ENCODE measurements around the gene RNF166. TPM values are rescaled to one million over a fixed set of nuclear protein-coding genes. Genes with fewer than 3 reads are reported as not detected.

RNF166 gene
- total RNA-seq, 2 donors from 2014 or later = 29.1 to 49.4 TPM

DNA sequence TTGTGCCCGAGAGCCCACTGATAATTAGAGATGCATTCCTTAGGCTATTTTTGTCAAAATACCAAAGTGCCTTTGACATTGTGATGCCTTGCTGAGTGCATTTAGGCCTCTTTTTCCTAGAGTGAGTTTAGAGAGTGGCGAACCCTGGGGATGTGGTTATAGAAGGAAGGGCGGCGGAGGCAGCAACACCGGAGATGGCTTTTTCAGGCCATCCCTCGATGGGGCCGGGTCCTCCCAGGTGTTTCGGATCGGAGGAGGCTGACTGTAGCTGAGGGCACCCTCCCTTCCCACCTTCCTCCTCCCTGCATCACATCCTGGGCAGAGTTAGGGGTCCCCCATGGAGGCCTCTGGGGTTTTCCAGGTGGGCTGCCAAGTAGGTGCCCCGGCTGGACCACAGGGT lies 13.3 kb downstream of the RNF166 start:
- H3K4me3 Mint-ChIP-seq = no peak overlapping the region
- no peaks in the 10 kb centered on the region for H3K27me3 Mint-ChIP-seq
- H3K9me3 Mint-ChIP-seq = no peaks in the 10 kb centered on the region
- no peaks in the 10 kb centered on the region for H3K36me3 Mint-ChIP-seq
- ATAC-seq (no peak), DNase-seq (ENCODE audit: low spot score) (no peak)
- H3K27ac Mint-ChIP-seq = no peak overlapping the region
- H3K4me1 Mint-ChIP-seq (ENCODE audit: low read depth in 2 of 2) = peaks cover 4 to 20% of the 10 kb centered on the region in 2 donors

DNA sequence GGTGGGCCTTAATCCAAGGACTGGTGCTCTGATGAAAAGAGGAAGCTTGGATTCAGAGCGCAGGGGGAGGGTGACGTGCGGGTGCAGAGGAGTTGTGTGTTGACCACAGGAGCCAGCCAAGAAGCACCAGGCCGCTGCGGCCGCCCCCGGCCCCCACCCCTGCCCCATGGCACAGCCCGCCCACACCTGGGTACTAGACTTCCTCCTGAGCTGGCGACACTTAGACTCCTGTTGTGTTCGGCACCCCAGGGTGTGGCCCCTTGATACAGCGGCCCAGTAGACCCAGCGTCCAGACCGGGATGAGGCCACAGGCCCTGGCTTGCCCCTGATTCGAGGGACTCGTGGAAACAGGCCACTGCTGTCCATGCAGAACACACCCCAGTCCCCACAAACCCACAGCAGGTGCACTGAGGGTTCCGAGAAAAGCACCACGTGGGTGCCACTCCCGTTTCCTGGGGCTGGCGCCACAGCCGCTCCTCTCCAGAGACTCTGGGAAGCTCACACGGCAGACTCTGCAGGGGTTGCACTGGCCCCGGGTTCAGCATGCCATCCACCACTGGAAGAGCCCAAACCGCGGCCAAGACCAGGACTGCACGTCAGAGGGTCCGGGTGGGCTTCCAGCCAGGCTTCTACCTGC lies 14.2 kb downstream of the RNF166 start:
- Mint-ChIP-seq H3K27ac (no peak overlapping the region), H3K27me3 (no peaks in the 10 kb centered on the region), H3K4me1 (ENCODE audit: low read depth in 2 of 2) (peaks cover 4 to 17% of the 10 kb centered on the region in 2 donors), H3K4me3 (no peak overlapping the region), H3K36me3 (no peaks in the 10 kb centered on the region), H3K9me3 (no peaks in the 10 kb centered on the region)
- ATAC-seq (peak; percentile 24 to 52), DNase-seq (ENCODE audit: low spot score) (no peak)

- peaks cover 4 to 17% of the 10 kb centered on the region in 2 donors for H3K4me1 Mint-ChIP-seq (ENCODE audit: low read depth in 2 of 2)
- no peak for DNase-seq (ENCODE audit: low spot score)
- H3K9me3 Mint-ChIP-seq = no peaks in the 10 kb centered on the region
- no peak for ATAC-seq
- H3K27me3 Mint-ChIP-seq = no peaks in the 10 kb centered on the region
- no peaks in the 10 kb centered on the region for H3K36me3 Mint-ChIP-seq
- no peak overlapping the region for H3K27ac Mint-ChIP-seq
- H3K4me3 Mint-ChIP-seq = peak overlapping the region; percentile 17
Observed at GRCh38 chr16:88691129-88691813, 14.9 kb downstream of the RNF166 start.

- no peaks in the 10 kb centered on the region for H3K9me3 Mint-ChIP-seq
- peaks cover 4 to 17% of the 10 kb centered on the region in 2 donors for H3K4me1 Mint-ChIP-seq (ENCODE audit: low read depth in 2 of 2)
- H3K4me3 Mint-ChIP-seq = peak overlapping the region; percentile 17
- ATAC-seq (no peak), DNase-seq (ENCODE audit: low spot score) (no peak)
- no peaks in the 10 kb centered on the region for H3K36me3 Mint-ChIP-seq
- no peaks in the 10 kb centered on the region for H3K27me3 Mint-ChIP-seq
- no peak overlapping the region for H3K27ac Mint-ChIP-seq
Observed at GRCh38 chr16:88690341-88691128, 15.7 kb downstream of the RNF166 start.

GRCh38 chr16:88688013-88688778 lies 18.0 kb downstream of the RNF166 start:
- ATAC-seq (no peak), DNase-seq (ENCODE audit: low spot score) (no peak)
- Mint-ChIP-seq H3K36me3 (no peaks in the 10 kb centered on the region), H3K4me1 (ENCODE audit: low read depth in 2 of 2) (peaks cover 8 to 23% of the 10 kb centered on the region in 2 donors), H3K9me3 (no peaks in the 10 kb centered on the region), H3K27me3 (no peaks in the 10 kb centered on the region), H3K4me3 (no peak overlapping the region), H3K27ac (no peak overlapping the region)

GRCh38 chr16:88687676-88688012 lies 18.6 kb downstream of the RNF166 start:
- ATAC-seq = no peak
- Mint-ChIP-seq H3K4me3 (no peak overlapping the region), H3K4me1 (ENCODE audit: low read depth in 2 of 2) (peaks cover 8 to 20% of the 10 kb centered on the region in 2 donors), H3K36me3 (no peaks in the 10 kb centered on the region), H3K27ac (no peak overlapping the region), H3K27me3 (no peaks in the 10 kb centered on the region), H3K9me3 (no peaks in the 10 kb centered on the region)
- no peak for DNase-seq (ENCODE audit: low spot score)

- no peak for DNase-seq (ENCODE audit: low spot score)
- H3K36me3 Mint-ChIP-seq = no peaks in the 10 kb centered on the region
- H3K4me1 Mint-ChIP-seq (ENCODE audit: low read depth in 2 of 2) = peaks cover 12 to 22% of the 10 kb centered on the region in 2 donors
- no peaks in the 10 kb centered on the region for H3K27me3 Mint-ChIP-seq
- ATAC-seq = no peak
- no peak overlapping the region for H3K27ac Mint-ChIP-seq
- no peaks in the 10 kb centered on the region for H3K9me3 Mint-ChIP-seq
- no peak overlapping the region for H3K4me3 Mint-ChIP-seq
Observed at GRCh38 chr16:88687254-88687576, 19.0 kb downstream of the RNF166 start.

DNA sequence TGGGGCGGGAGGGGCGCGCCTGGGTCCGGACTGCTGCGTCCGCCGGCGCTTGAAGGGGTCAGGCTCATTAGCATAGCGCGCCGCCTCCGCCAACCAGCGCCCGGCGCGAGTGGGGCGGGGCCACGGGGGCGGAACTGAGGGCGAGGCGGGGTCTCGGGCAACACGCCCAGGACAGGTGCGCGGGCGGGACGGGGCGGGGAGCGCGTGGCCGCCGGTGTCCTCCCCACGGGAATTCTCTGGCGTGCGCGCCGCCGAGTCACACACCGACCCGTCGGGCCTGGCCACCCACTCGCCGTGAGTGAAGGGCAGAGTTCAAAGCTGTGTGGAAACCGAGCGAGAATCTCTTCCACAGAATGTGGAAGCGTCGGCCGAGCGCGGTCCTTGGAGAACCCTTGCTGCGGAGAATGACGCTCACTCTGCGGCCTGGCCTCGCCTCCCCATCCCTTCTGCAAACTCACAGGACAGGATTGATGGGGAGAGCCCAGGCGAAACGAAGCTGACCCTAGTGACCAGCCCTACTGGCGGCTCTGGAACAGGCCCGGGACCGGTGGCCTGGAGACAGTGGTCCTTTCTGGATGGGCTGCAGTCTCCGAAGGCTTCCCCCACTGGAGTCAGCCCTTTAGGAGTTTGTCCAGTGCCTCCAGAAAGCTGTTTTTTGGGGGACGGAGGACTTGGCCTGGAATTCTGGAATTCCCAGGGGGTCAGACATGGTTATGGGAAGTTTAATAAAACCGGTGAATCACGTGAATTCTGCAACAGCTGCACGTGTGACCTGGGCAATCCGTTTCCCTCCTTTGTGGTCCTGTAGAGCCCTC lies 19.6 kb downstream of the RNF166 start, which contains the start of gene SNAI3:
TSS of gene SNAI3 (minus strand) at position 69 of the 815 bp plus-strand sequence. CDS start 101 bp downstream, outside the sequence.
- H3K27me3 Mint-ChIP-seq = no peaks in the 10 kb centered on the region
- H3K4me1 Mint-ChIP-seq (ENCODE audit: low read depth in 2 of 2) = peaks cover 18 to 20% of the 10 kb centered on the region in 2 donors
- no peaks in the 10 kb centered on the region for H3K36me3 Mint-ChIP-seq
- H3K4me3 Mint-ChIP-seq = peak within 1 kb of the TSS; percentile 41
- no peak within 1 kb of the TSS for H3K27ac Mint-ChIP-seq
- peak; percentile 91 for DNase-seq (ENCODE audit: low spot score)
- H3K9me3 Mint-ChIP-seq = no peaks in the 10 kb centered on the region
- ATAC-seq = peak; percentile 95 to 98

DNA sequence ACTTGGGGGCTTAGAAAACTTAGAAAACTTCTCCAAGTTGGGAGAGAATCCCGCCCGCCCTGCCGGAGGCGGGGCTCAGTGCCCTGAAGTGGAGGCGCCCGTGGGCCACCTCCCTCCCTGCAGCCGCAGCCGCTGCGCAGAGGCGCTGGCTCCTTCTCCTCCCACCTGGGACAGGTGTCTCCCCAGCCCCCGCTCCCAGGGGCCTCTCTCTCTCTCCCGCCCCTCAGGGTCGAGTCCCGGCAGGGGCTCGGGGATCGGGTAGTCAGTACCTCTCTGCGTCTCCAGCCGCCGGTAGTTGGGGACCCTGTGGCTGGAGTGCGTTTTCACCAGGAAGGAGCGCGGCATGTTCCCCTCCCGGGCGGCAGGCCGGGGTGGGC lies 20.2 kb downstream of the RNF166 start:
- Mint-ChIP-seq H3K36me3 (no peaks in the 10 kb centered on the region), H3K4me3 (peak overlapping the region; percentile 41), H3K27me3 (no peaks in the 10 kb centered on the region), H3K27ac (no peak overlapping the region), H3K9me3 (no peaks in the 10 kb centered on the region), H3K4me1 (ENCODE audit: low read depth in 2 of 2) (peaks cover 20 to 22% of the 10 kb centered on the region in 2 donors)
- DNase-seq (ENCODE audit: low spot score) (no peak), ATAC-seq (peak in 1 of 2 donors; percentile 31)

DNA sequence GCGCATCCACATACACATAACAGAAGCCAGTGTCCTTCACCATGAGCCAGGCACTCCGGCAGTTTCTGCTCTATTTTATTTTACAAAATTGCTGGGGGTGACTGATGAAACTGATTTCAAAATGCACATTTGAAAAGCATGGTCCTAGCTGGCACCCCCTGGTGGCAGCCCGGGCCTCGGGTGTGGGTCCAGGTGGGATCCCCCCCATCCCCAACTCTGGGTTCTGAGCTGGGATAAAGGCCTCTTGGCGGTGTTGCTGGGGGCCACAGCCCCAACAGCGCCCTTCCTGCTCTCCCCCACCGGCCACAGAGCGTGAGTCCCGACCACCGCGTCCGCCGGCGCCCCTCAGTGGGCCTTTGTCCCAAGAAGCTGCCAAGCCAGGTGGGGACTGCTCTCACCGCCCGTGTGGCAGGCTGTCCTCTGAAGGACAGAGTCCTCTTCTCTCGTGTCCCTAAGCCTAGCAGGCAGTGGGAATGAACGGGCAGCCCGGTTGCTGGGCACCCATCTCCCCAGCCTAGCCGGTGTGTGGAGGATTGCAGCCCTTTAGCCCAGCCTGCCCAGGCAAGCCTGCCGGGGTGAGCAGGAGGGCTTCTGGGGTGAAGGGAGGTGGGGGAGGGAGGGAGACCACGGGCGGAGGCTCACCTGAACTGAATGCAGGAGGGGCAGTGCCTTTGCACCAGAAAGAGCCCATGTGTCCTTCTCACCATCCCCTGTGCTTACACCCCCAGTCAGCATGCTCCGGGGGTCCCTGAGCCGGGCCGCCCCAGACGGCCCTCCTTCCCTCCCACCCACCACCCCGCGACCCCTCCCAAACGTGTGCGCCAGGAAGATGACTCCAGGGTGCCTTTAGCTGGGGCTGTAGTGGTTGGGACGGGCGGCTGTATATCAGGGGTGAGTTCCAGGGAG lies 20.8 kb downstream of the RNF166 start:
- no peaks in the 10 kb centered on the region for H3K9me3 Mint-ChIP-seq
- DNase-seq (ENCODE audit: low spot score) (no peak), ATAC-seq (no peak)
- no peaks in the 10 kb centered on the region for H3K27me3 Mint-ChIP-seq
- H3K4me3 Mint-ChIP-seq = peak overlapping the region; percentile 41
- peaks cover 16 to 18% of the 10 kb centered on the region in 2 donors for H3K4me1 Mint-ChIP-seq (ENCODE audit: low read depth in 2 of 2)
- H3K36me3 Mint-ChIP-seq = no peaks in the 10 kb centered on the region
- H3K27ac Mint-ChIP-seq = no peak overlapping the region

DNA sequence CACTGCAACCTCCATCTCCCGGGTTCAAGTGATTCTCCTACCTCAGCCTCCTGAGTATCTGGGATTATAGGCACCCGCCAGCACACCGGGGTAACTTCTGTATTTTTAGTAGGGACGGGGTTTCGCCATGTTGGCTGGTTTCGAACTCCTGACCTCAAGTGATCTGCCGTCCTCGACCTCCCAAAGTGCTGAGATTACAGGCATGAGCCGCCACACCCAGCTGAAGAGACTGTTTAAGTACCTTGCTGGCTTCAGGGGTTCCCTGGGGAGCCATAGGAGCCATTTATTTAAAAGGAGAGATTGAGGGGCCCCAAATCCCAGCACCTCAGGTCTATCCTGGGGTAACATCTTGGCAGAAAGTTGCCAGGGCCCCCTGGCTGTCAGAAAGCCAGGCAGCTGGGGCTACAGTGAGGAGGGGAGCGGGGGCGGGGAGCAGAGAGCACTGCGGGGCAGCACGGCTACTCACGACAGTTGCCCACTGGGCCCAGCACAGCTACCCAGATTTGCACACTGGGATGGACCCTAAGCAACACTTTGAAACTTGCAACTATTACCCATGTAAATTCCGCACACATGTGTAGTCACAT lies 21.5 kb downstream of the RNF166 start:
- no peak for ATAC-seq
- Mint-ChIP-seq H3K27ac (no peak overlapping the region), H3K4me1 (ENCODE audit: low read depth in 2 of 2) (peaks cover 16 to 18% of the 10 kb centered on the region in 2 donors), H3K4me3 (peak overlapping the region; percentile 41), H3K36me3 (no peaks in the 10 kb centered on the region), H3K9me3 (no peaks in the 10 kb centered on the region), H3K27me3 (no peaks in the 10 kb centered on the region)
- DNase-seq (ENCODE audit: low spot score) = no peak
